HG03135 (cell line): ENCODE data around the gene NAT10.
"Not testable (repeated sequence)": the region's sequence is repeated elsewhere in the genome, so short reads cannot be mapped to it uniquely, and the experiment has no call there.

Experiments
- ATAC-seq: cut with Tn5 transposase; IDR thresholded peaks from one replicate; pipeline ENCODE4 v1.9.1; 2021; ENCODE audit warnings: mild to moderate bottlenecking, moderate library complexity; ENCODE audit not compliant: unreplicated experiment

Gene NAT10

DNA sequence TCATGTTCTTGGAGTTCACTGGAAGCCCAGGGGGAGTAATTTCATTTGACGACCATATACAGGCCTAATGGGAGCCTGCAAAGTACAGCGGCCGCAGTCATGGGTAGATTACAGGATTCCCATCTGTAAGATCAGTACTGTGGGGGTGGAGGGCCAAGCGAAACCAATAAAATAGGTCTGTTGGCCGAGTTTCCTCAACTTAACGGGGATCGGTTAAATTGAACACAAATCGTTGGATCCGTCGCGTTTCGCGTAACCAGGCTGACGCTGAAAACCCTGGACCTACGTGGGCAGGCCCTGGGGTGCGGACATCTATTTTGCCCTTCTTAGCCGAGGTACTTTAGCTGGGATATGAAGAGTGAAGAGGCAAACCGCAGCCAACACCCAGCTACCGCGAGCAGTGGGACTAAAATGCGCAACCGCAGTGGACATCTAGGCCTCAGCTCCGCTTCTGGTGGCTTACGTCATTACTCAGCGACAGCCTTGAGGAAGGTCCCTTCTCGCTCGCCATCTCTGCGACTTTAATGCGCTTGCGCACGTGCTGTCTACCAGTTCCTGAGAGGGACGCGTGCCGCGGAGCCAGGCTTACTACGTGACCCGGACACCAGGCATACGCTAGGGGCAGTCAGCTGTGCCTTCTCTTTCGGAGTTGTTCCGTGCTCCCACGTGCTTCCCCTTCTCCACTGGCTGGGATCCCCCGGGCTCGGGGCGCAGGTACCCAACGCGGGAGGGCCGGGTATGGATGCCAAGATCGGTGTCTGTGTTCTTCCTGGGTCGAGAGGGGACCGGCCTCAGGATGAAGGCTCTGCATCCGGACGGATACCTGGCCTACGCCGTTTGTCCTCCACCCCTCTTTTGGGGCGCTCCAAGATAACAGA is at the start of gene NAT10:
TSS of gene NAT10 (plus strand) at position 551 of the 878 bp plus-strand sequence. CDS start 2,597 bp downstream, outside the sequence.
- ATAC-seq: peak; percentile 92

GRCh38 chr11:34056672-34057071 is 48.8 kb upstream of the NAT10 start:
- ATAC-seq: no peak

DNA sequence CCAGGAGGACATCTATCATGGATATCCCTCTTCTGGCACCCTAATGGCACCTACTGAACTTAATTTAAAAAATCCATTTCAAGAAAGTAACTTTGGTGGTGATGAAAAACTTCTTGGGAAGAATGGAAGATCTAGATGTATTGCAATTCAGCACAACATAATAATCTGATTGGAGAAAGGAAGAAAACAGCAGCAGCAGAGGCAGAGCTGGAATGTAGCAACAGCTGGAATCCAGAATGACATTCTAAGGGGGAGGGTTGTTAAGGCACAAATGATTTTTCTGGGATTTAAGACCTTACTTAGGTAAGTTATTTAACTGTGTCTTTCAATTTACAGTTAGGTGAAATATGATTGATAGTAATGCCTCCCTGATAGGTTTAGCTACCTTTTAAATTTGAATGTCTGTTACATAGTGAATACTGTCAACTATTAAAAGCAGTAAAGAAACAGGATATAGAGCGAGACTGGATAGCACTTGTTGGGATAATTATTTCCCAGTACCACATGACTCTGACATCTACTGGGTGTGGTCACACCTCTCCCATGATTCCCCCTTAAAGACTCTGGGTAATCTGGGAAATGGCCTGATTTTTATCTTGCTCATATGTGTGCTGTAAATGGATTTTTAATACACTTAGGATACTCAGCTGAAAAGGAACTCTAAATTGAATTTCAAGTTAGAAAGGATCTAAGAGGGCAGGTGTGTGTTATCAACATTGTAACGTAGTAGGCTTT is 42.2 kb upstream of the NAT10 start:
- no peak for ATAC-seq

- no peak for ATAC-seq
Measured at GRCh38 chr11:34064291-34064690, 41.1 kb upstream of the NAT10 start.

GRCh38 chr11:34065505-34066203 is 39.8 kb upstream of the NAT10 start:
- no peak for ATAC-seq

- not testable (repeated sequence) for ATAC-seq
Measured at GRCh38 chr11:34066766-34067165, 38.7 kb upstream of the NAT10 start.

DNA sequence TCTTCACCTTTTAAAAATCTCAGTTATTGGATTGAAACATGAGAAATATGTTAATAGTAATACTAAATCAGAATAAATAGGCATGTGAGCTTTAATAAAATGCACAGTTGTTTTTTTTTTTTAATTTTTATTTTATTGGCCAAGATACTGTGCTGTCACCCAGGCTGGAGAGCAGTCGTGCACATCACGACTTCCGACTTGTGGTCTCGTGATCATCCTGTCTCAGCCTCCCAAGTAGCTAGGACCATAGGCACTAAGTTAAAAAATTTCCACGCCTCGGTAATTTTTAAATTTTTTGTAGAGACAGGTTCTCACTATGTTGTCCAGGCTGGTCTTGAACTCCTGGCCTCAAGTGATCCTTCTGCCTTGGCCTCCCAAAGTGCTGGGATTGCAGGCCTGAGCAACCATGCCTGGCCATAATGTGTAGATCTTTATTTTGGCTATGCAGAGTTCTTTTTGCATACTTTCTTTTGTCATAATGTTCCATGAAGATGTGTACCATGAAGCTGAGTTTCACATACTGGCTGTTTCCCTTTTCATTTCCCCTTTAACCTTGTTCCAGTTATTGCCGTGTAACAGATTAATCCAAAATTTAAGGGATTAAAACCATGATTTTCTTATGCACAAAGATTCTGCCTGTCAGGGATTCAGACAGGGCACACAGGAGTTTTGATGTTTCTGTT is 37.9 kb upstream of the NAT10 start:
- ATAC-seq: no peak

DNA sequence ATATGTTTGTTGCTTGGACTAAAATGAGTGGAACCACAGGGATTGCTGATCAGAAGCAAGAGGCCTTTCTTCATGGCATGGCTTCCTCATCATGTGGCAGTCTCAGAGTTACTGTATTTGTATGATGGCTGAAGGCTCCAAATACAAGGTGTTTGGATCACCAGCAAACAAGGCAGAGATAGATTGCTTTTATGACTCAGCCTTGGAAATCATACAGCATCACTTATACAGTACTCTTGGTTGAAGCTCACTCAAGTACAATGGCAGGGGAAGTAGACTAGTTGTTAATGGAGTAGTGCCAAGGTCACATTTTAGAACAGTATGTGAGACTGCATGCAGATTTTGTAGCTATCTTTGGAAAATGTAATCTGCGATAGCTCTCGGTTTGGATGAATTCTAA is 37.3 kb upstream of the NAT10 start:
- no peak for ATAC-seq

DNA sequence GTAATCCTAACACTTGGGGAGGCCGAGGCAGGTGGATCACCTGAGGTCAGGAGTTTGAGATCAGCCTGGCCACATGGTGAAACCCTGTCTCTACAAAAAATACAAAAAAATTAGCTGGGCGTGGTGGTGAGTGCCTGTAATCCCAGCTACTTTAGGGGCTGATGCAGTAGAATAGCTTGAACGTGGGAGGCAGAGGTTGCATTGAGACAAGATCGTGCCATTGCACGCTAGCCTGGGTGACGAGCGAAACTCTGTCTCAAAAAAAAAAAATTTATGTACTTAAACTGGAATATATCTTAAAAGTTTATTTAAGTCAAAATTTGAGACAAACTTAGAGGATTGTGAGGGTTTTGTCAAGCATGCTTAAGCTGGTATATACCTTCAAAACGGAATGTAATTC is 34.1 kb upstream of the NAT10 start:
- ATAC-seq: not testable (repeated sequence)

- no peak for ATAC-seq
Measured at GRCh38 chr11:34072041-34072440, 33.4 kb upstream of the NAT10 start.

DNA sequence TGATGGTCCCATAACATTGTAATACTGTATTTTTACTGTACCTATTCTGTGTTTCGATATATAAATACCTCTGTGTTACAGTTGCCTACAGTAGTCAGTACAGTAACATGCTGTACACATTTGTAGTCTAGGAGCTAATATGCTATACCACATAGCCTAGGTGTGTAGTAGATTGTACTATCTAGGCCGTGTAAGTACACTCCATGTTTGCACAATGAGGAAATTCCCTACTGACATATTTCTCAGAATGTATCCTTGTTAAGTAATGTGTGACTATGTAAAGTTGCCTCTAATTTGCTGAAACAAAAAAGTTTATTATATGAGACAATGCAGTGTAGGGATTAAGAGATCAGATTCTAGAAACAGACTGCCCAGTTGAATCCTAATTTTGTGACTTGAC is 32.6 kb upstream of the NAT10 start:
- ATAC-seq: no peak

GRCh38 chr11:34074391-34074790 is 31.0 kb upstream of the NAT10 start:
- ATAC-seq: no peak

DNA sequence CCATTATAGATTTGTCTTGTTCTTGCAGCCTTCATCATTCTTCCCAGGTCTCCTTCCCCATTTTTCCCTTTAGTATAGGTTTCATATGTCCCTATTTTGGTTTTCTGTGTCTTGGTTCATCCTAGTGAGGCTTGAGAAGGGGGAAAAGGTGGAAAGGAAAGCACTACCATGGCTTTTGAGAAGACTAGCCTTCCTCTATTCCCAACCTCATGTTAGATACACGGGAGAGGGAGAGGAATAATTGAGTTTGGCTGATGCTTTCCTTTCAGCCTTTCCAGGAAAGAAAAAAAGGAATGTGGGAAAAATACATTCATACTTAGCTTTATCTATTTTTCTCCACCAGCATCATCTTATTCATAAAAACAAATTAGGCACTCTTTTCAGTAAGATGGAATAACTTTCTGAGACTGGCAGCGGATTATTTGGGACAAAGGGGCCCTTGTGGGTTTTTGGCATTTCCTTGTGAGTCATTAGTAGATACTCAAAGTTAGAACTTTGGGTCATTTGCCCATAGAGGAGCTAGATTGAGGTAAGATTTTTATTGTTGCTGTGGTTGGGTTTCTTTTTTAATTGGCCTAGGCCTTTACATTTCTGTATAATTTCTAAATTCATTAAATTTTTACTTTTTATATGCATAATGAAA is 30.1 kb upstream of the NAT10 start:
- no peak for ATAC-seq

DNA sequence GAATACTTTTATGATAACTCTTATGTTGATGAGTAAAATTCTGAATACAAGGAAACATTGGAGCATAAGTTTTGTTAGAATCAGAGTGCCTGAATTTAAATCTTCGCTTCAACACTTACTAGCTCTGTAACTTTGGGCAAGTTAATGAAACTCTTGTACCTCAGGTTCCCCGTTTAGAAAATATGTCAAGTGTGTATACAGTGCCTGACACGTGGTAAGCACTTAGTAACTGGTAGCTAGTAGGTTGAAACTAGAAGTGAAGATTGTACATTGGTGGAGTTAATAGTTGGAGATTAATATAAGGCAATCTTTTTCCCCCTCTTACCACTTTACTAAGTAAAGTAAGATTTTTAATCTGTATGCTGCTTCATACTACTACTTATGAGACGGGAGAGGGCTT is 24.8 kb upstream of the NAT10 start:
- ATAC-seq: no peak

- no peak for ATAC-seq
Measured at GRCh38 chr11:34084637-34085036, 20.8 kb upstream of the NAT10 start.

GRCh38 chr11:34086554-34087283 is 18.7 kb upstream of the NAT10 start:
- no peak for ATAC-seq

- no peak for ATAC-seq
Measured at GRCh38 chr11:34091825-34092224, 13.6 kb upstream of the NAT10 start.

GRCh38 chr11:34094900-34095299 is 10.5 kb upstream of the NAT10 start:
- ATAC-seq: not testable (repeated sequence)

GRCh38 chr11:34098813-34099212 is 6.6 kb upstream of the NAT10 start:
- ATAC-seq: no peak

GRCh38 chr11:34104680-34105078 is 750 bp upstream of the NAT10 start:
- no peak for ATAC-seq
